ENCODE measurements around the gene MMP15. TPM values are rescaled to one million over a fixed set of nuclear protein-coding genes. Genes with fewer than 3 reads are reported as not detected.

The MMP15 gene
- total RNA-seq, 2 donors from 2014 or later = 22.3 to 35.3 TPM

DNA sequence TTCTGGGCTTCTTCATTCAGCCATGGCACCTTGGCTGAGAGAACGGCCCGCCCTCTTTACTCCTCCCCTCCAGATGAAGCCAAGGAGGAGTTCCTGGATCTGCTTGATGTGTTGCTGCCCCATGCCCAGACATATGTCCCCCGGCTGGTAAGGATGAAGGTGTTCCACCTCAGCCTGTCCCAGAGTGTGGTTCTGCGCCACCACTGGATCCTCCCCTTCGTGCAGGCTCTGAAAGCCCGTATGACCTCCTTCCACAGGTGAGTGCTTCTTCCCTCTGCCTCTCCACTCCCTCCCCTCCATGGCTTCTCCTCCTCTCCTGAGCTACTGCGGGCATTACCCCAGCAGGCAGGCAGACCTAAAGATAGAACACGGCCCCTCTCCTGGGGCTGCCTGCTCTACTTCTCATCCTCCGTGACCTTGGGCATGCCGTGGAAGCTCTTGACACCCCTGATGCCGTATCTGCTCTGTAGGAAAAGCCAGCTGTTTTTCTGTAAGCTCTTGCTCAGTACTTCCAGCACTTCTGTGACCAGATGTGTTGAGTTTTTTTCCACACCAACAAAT, 15.6 kb upstream of the MMP15 start:
- intact Hi-C loops (cut with DNase I) = loop anchor here (10.0 kb wide), 1 partner anchor 435 kb away; no protein-coding TSS in a partner anchor
- Histone ChIP-seq H3K27ac (no peak overlapping the region), H3K4me1 (peaks cover 3% of the 10 kb centered on the region), H3K27me3 (no peaks in the 10 kb centered on the region), H3K36me3 (replicated peaks in 1 of 2; ENCODE audit: insufficient read depth in 1 of 2, low read depth in 2 of 2) (peaks cover 0 to 7% of the 10 kb centered on the region in 2 donors), H3K9me3 (no peaks in the 10 kb centered on the region), H3K4me3 (no peak overlapping the region)
- ATAC-seq (no peak), DNase-seq (no peak)
- no peak for TF ChIP-seq POLR2A (IDR thresholded peaks at IDR 0.05)
- TF ChIP-seq, protein P1, sequence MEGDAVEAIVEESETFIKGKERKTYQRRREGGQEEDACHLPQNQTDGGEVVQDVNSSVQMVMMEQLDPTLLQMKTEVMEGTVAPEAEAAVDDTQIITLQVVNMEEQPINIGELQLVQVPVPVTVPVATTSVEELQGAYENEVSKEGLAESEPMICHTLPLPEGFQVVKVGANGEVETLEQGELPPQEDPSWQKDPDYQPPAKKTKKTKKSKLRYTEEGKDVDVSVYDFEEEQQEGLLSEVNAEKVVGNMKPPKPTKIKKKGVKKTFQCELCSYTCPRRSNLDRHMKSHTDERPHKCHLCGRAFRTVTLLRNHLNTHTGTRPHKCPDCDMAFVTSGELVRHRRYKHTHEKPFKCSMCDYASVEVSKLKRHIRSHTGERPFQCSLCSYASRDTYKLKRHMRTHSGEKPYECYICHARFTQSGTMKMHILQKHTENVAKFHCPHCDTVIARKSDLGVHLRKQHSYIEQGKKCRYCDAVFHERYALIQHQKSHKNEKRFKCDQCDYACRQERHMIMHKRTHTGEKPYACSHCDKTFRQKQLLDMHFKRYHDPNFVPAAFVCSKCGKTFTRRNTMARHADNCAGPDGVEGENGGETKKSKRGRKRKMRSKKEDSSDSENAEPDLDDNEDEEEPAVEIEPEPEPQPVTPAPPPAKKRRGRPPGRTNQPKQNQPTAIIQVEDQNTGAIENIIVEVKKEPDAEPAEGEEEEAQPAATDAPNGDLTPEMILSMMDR (IDR thresholded peaks at IDR 0.05) = no peak
- WGBS, 2 donors = 90 to 91% methylated on average over 11 of the region's 11 CpGs

DNA sequence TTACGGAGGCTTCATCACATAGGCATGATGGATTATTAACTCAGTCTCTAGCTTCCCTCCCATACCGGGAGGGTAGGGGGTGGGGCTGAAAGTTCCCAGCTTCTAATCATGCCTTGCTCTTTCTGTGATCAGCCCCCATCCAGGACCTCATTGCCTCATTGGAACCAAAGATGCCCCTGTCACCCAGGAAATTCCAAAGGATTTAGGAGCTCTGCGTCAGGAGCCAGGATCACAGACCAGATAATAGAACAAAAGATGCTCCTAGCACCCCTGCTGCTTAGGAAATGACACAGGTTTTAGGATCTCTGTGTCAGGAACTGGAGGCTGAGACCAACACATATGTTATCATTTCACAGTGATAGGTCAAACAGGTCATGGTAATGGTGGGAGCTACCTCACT, 14.7 kb upstream of the MMP15 start:
- ATAC-seq (no peak), DNase-seq (no peak)
- 60 to 72% methylated on average over 3 of the region's 3 CpGs for WGBS, 2 donors
- H3K27me3 ChIP-seq = no peaks in the 10 kb centered on the region
- H3K4me1 ChIP-seq = no peaks in the 10 kb centered on the region
- H3K4me3 ChIP-seq = no peak overlapping the region
- no peaks in the 10 kb centered on the region for H3K9me3 ChIP-seq
- peaks cover 0 to 7% of the 10 kb centered on the region in 2 donors for H3K36me3 ChIP-seq (replicated peaks in 1 of 2; ENCODE audit: insufficient read depth in 1 of 2, low read depth in 2 of 2)
- TF ChIP-seq POLR2A (IDR thresholded peaks at IDR 0.05) = no peak
- TF ChIP-seq, protein P1 (IDR thresholded peaks at IDR 0.05) = no peak
- H3K27ac ChIP-seq = no peak overlapping the region
- intact Hi-C loops (cut with DNase I) = loop anchor here (10.0 kb wide), 1 partner anchor 436 kb away; no protein-coding TSS in a partner anchor

DNA sequence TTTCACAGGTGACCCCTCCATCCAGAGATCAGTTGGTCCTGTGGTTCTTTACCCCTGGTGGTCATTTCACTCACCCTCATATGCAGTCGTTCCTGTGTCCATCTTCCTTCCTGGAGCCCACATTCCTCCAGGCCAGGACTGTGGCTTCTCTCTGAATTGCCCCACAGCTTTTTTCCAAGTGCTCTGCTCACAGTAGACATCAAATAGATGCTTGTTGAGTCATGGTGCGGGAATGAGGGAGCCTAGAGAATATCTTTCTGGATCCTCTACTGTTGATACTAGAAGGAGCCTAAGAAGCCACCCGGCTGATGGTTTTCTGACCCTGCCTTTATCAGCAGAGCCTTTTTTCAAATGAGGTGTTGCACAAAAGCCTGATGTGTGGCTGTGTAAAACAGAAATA, 13.9 kb upstream of the MMP15 start:
- intact Hi-C loops (cut with DNase I) = loop anchor here (10.0 kb wide), 1 partner anchor 437 kb away; no protein-coding TSS in a partner anchor
- TF ChIP-seq, protein P1 (IDR thresholded peaks at IDR 0.05) = no peak
- TF ChIP-seq POLR2A (IDR thresholded peaks at IDR 0.05) = no peak
- H3K27me3 ChIP-seq = no peaks in the 10 kb centered on the region
- peaks cover 0 to 7% of the 10 kb centered on the region in 2 donors for H3K36me3 ChIP-seq (replicated peaks in 1 of 2; ENCODE audit: insufficient read depth in 1 of 2, low read depth in 2 of 2)
- H3K4me1 ChIP-seq = peaks cover 2% of the 10 kb centered on the region
- 70 to 75% methylated on average over 3 of the region's 3 CpGs for WGBS, 2 donors
- no peak for ATAC-seq
- no peak overlapping the region for H3K4me3 ChIP-seq
- no peak overlapping the region for H3K27ac ChIP-seq
- DNase-seq = no peak
- no peaks in the 10 kb centered on the region for H3K9me3 ChIP-seq

DNA sequence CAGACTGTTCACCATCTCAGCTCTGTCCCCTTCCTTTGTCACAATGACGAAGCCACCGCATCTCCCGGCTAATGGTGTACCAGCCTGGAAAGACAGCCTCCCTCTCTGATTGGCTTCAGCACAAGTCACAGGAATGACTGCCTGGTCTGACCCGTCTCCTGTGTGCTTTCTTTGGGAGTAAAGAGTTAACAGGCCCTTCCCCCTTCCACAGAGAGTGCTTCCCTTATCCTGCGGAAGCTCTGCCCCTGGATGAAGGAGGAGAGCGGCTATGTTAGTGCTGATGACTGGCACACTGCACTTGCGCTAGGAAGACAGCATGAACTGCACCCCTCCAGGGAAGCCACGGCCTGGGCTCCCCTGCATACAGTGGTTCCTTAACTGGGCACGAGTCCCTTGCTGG, 13.1 kb upstream of the MMP15 start:
- H3K4me1 ChIP-seq = peaks cover 8% of the 10 kb centered on the region
- 79 to 86% methylated on average over 9 of the region's 9 CpGs for WGBS, 2 donors
- no peak for DNase-seq

More for the DNA sequence above, 13.1 kb upstream of the MMP15 start:
- Histone ChIP-seq H3K27me3 (no peaks in the 10 kb centered on the region), H3K4me3 (no peak overlapping the region), H3K27ac (no peak overlapping the region), H3K36me3 (replicated peaks in 1 of 2; ENCODE audit: insufficient read depth in 1 of 2, low read depth in 2 of 2) (peaks cover 0 to 7% of the 10 kb centered on the region in 2 donors), H3K9me3 (no peaks in the 10 kb centered on the region)
- ATAC-seq = no peak
- intact Hi-C loops (cut with DNase I) = loop anchor here (10.0 kb wide), 1 partner anchor 438 kb away; no protein-coding TSS in a partner anchor
- TF ChIP-seq, protein P1 (IDR thresholded peaks at IDR 0.05) = no peak
- no peak for TF ChIP-seq POLR2A (IDR thresholded peaks at IDR 0.05)
